ENCODE measurements around the gene STIL. TPM values are rescaled to one million over a fixed set of nuclear protein-coding genes. Genes with fewer than 3 reads are reported as not detected.

STIL gene
- total and polyA plus RNA-seq, 12 donors, result 0.22 to 2.1 (median 0.62) TPM

- TF ChIP-seq CTCF (IDR thresholded peaks at IDR 0.05), result no peak
- intact Hi-C loops (cut with DNase I), result loop anchor here in 2 of 10 donors (10.0 kb wide), 1 partner anchor 143 kb away; the partner anchor contains the start of gene PDZK1IP1 (in 2 of the 2)
- no peak for ATAC-seq
- no peak overlapping the region for H3K4me3 ChIP-seq
- 81 to 82% methylated on average over 6 of the region's 6 CpGs for WGBS, 2 donors
- no peaks in the 10 kb centered on the region for H3K9me3 ChIP-seq
- H3K27ac ChIP-seq, result no peak overlapping the region
- peaks cover 0 to 56% (median 36%) of the 10 kb centered on the region in 9 donors for H3K4me1 ChIP-seq
- H3K36me3 ChIP-seq, result peaks cover 0 to 10% (median 0%) of the 10 kb centered on the region in 9 donors
- no peak for DNase-seq
- no peaks in the 10 kb centered on the region for H3K27me3 ChIP-seq
These were observed 23.4 kb upstream of the STIL start for GRCh38 chr1:47337350-47337749.

- peak overlapping the region; percentile 95 to 100 (median 99) for H3K27ac ChIP-seq
- intact Hi-C loops (cut with DNase I), result loop anchor here in 3 of 10 donors (5.0 to 10.0 kb wide), 2 partner anchors 140 to 143 kb away; partner anchors contain the start of gene PDZK1IP1 (in 3 of the 3)
- H3K4me1 ChIP-seq, result peaks cover 0 to 59% (median 41%) of the 10 kb centered on the region in 9 donors
- H3K27me3 ChIP-seq, result no peaks in the 10 kb centered on the region
- H3K4me3 ChIP-seq, result peak overlapping the region; percentile 63 to 99 (median 90)
- peaks cover 0 to 8% (median 0%) of the 10 kb centered on the region in 9 donors for H3K36me3 ChIP-seq
- WGBS, 2 donors, result 52 to 56% methylated on average over 9 of the region's 9 CpGs
- no peak for DNase-seq
- no peaks in the 10 kb centered on the region for H3K9me3 ChIP-seq
- no peak for TF ChIP-seq CTCF (IDR thresholded peaks at IDR 0.05)
- no peak for ATAC-seq
These were observed 21.0 kb upstream of the STIL start for GRCh38 chr1:47334765-47335435.

- intact Hi-C loops (cut with DNase I), result loop anchor here in 4 of 10 donors (1.0 to 10.0 kb wide), 4 partner anchors 19 to 142 kb away; partner anchors contain the start of genes PDZK1IP1 (in 3 of the 4) and STIL (in 2 of the 4)
- peaks cover 0 to 56% (median 41%) of the 10 kb centered on the region in 9 donors for H3K4me1 ChIP-seq
- no peaks in the 10 kb centered on the region for H3K27me3 ChIP-seq
- ATAC-seq (peak; percentile 92 to 97 (median 96)), DNase-seq (peak; percentile 75 to 83)
- peak overlapping the region; percentile 95 to 100 (median 99) for H3K27ac ChIP-seq
- H3K36me3 ChIP-seq, result peaks cover 0 to 5% (median 0%) of the 10 kb centered on the region in 9 donors
- 1% methylated on average over 66 to 90 of the region's 90 CpGs for WGBS, 2 donors
- peak overlapping the region; percentile 63 to 99 (median 90) for H3K4me3 ChIP-seq
- H3K9me3 ChIP-seq, result no peaks in the 10 kb centered on the region
- TF ChIP-seq CTCF (IDR thresholded peaks at IDR 0.05), result peak in 5 of 9 donors; percentile 19 to 61 (median 28)
These were observed 20.2 kb upstream of the STIL start for GRCh38 chr1:47333922-47334764.

GRCh38 chr1:47333578-47333921 lies 19.6 kb upstream of the STIL start, which contains the start of gene CMPK1:
Gene CMPK1, plus strand, starts transcription at chr1:47333790. Its CDS starts 156 bp downstream, at chr1:47333946.
- DNase-seq (peak; percentile 86), ATAC-seq (peak; percentile 78 to 89 (median 85))
- Histone ChIP-seq H3K27ac (peak within 1 kb of the TSS; percentile 95 to 100 (median 99)), H3K9me3 (no peaks in the 10 kb centered on the region), H3K4me1 (peaks cover 0 to 52% (median 41%) of the 10 kb centered on the region in 9 donors), H3K36me3 (peaks cover 0 to 5% (median 0%) of the 10 kb centered on the region in 9 donors), H3K27me3 (no peaks in the 10 kb centered on the region), H3K4me3 (peak within 1 kb of the TSS; percentile 63 to 99 (median 90))
- intact Hi-C loops (cut with DNase I), result loop anchor here in 4 of 10 donors (1.0 to 10.0 kb wide), 4 partner anchors 19 to 141 kb away; partner anchors contain the start of genes PDZK1IP1 (in 3 of the 4) and STIL (in 2 of the 4)
- peak in 4 of 9 donors; percentile 13 to 45 (median 38) for TF ChIP-seq CTCF (IDR thresholded peaks at IDR 0.05)
- 0 to 1% methylated on average over 31 to 37 of the region's 40 CpGs for WGBS, 2 donors
